Adrenal gland (tissue), 12 donors: ENCODE data around the gene NR6A1. TPM values are rescaled to one million over a fixed set of nuclear protein-coding genes. Genes with fewer than 3 reads are reported as not detected.

Source experiments
- DNase-seq, 7 donors: peaks; one replicate each; pipeline ENCODE4 v3.0.0-alpha.2; 2019 to 2020
- H3K27ac ChIP-seq, 5 donors: fragments of 200-600 bp; sonication (generic) in 4 of 5; 1 replicate in 3 of 5; 2 replicates in 2 of 5; pipeline versions ENCODE4 v1.5.1 to v1.8.0; 2016 to 2020; ENCODE audit warnings: mild to moderate bottlenecking in 1 of 5
- H3K27me3 ChIP-seq: fragments of 200-600 bp; 2 replicates; pipeline ENCODE4 v1.8.0; 2021
- H3K36me3 ChIP-seq, 2 donors: fragments of 200-600 bp; replicated peaks in 1 of 2; 1 replicate in 1 of 2; 2 replicates in 1 of 2; pipeline versions ENCODE4 v1.5.1 to v1.8.0; 2018 to 2022
- H3K4me1 ChIP-seq, 2 donors: fragments of 200-600 bp; replicated peaks in 1 of 2; 1 replicate in 1 of 2; 2 replicates in 1 of 2; pipeline versions ENCODE4 v1.5.1 to v1.8.0; 2018 to 2021
- H3K4me3 ChIP-seq, 4 donors: fragments of 200-600 bp; sonication (generic) in 3 of 4; one replicate each; pipeline ENCODE4 v1.5.1; 2016 to 2018
- H3K9me3 ChIP-seq, 3 donors: fragments of 200-600 bp; sonication (generic) in 1 of 3; replicated peaks in 1 of 3; 1 replicate in 2 of 3; 2 replicates in 1 of 3; pipeline versions ENCODE4 v1.5.1 to v1.8.0; 2016 to 2021
- POLR2A ChIP-seq, 2 donors: fragments of 450-650 bp; IDR thresholded peaks; one replicate each; pipeline ENCODE4 v1.6.1; 2017; ENCODE audit warnings: antibody characterized with exemption in 2 of 2, mild to moderate bottlenecking in 2 of 2, moderate library complexity in 1 of 2
- WGBS, 4 donors: extraction: QIAGEN DNeasy Blood & Tissue Kit in 2 of 4; methylation state at CpG; one replicate each; pipeline versions ENCODE4 v1.1.5 to v1.1.7; 2013 to 2017; 5-methylcytosine and 5-hydroxymethylcytosine counted together
- intact Hi-C, 2 donors: fragments of 100-400 bp; cut with DNase I; formaldehyde crosslinking; loops; one replicate each; pipeline versions ENCODE4 v1.14.1 to v1.15.0; 2022 to 2023
- polyA plus RNA-seq, 3 donors: library from polyadenylated mRNA; stranded (reverse); fragments of 200-250 nt in 2 of 3; fragments of 350-450 nt in 1 of 3; fragmentation: Illumina TruSeq in 1 of 3; extraction: RNeasy Lipid Tissue Mini Kit (QIAGEN cat#74804) in 1 of 3; gene quantifications; one replicate each; pipeline ENCODE4 v1.2.3, GENCODE V29; 2013 to 2014
- total RNA-seq, 9 donors: library from RNA; depleted of rRNA in 4 of 9; stranded (reverse); fragments of >200 nt in 4 of 9; fragments of 120-200 nt in 1 of 9; fragmentation: NEBNext Ultra II Directional in 1 of 9; extraction: Animal tissue kit (Norgen Biotek cat#: 25700) in 1 of 9; gene quantifications; one replicate each; pipeline versions ENCODE4 v1.1.0 to v1.2.4, GENCODE V29; 2013 to 2023
- TF ChIP-seq, protein P1 (sequence below), 6 experiments: fragments of 450-650 bp in 4 of 6; fragments of 200-600 bp in 2 of 6; sonication (generic) in 1 of 6; IDR thresholded peaks; 1 replicate in 5 of 6; 2 replicates in 1 of 6; pipeline versions ENCODE4 v1.5.1 to v1.8.0; 2016 to 2021; ENCODE audit warnings: antibody characterized with exemption in 6 of 6, mild to moderate bottlenecking in 2 of 6, moderate library complexity in 1 of 6
- donor health status: healthy with polysubstance abuse.
- donor health status: Bipolar disorder and iron deficiency.
- donor health status: DM: yes; HTN: yes; CAD: no.
- donor health status: DM: no; HTN: no; CAD: no.
- donor health status: DM: no; HTN: no; CAD: no.
- donor health status: DM: yes; HTN: yes; CAD: no.

NR6A1 gene
- total and polyA plus RNA-seq, 12 donors: 0.46 to 9.8 (median 1.5) TPM

DNA sequence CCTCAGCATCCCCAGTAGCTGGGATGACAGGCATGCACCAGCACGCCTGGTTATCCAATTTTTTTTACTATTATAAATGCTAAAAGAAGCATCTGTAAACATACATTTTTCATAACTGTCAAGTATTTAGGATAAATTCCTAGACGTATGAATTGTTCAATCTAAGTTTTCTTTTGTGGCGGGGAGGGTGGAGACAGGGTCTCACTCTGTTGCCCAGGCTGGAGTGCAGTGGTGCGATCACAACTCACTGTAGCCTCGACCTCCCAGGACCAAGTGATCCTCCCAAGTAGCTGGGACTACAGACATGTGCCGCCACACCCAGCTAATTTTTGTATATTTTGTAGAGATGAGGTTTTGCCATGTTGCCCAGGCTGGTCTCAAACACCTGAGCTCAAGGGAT lies 52.2 kb downstream of the NR6A1 start:
- 91 to 93% (median 92%) methylated on average over 5 to 6 of the region's 6 CpGs for WGBS, 4 donors
- DNase-seq: no peak
- Histone ChIP-seq H3K27ac (no peak overlapping the region), H3K27me3 (no peaks in the 10 kb centered on the region), H3K36me3 (no peaks in the 10 kb centered on the region), H3K4me1 (peaks cover 13 to 15% of the 10 kb centered on the region in 2 donors), H3K4me3 (no peak overlapping the region), H3K9me3 (no peaks in the 10 kb centered on the region)
- TF ChIP-seq, protein P1, sequence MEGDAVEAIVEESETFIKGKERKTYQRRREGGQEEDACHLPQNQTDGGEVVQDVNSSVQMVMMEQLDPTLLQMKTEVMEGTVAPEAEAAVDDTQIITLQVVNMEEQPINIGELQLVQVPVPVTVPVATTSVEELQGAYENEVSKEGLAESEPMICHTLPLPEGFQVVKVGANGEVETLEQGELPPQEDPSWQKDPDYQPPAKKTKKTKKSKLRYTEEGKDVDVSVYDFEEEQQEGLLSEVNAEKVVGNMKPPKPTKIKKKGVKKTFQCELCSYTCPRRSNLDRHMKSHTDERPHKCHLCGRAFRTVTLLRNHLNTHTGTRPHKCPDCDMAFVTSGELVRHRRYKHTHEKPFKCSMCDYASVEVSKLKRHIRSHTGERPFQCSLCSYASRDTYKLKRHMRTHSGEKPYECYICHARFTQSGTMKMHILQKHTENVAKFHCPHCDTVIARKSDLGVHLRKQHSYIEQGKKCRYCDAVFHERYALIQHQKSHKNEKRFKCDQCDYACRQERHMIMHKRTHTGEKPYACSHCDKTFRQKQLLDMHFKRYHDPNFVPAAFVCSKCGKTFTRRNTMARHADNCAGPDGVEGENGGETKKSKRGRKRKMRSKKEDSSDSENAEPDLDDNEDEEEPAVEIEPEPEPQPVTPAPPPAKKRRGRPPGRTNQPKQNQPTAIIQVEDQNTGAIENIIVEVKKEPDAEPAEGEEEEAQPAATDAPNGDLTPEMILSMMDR (IDR thresholded peaks at IDR 0.05): no peak
- intact Hi-C loops: loop anchor here in 1 of 2 donors (10.0 kb wide), 1 partner anchor 164 kb away; no protein-coding TSS in a partner anchor

DNA sequence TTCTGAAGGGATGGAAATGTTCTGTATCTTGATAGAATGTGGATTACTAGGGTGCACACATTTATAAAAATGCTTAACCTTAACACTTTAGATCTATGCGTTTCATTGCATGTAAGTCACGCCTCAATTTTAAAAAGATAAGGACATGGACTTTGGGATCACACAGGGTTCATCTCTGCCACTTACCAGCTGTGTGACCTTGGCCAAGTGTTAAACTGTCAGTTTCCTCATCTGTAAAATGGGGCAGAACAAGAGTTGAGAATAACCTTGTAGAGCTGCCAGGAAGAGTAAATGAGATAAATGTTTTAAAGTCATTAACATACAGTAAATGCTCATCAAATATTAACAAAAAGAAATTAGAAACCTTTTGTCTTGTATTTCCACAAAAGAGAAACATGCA lies 53.5 kb downstream of the NR6A1 start:
- no peaks in the 10 kb centered on the region for H3K9me3 ChIP-seq
- H3K4me3 ChIP-seq: no peak overlapping the region
- TF ChIP-seq, protein P1 (IDR thresholded peaks at IDR 0.05): no peak
- TF ChIP-seq POLR2A (IDR thresholded peaks at IDR 0.05): no peak
- intact Hi-C loops: loop anchor here in 1 of 2 donors (10.0 kb wide), 1 partner anchor 163 kb away; no protein-coding TSS in a partner anchor
- peaks cover 13 to 15% of the 10 kb centered on the region in 2 donors for H3K4me1 ChIP-seq
- H3K27ac ChIP-seq: no peak overlapping the region
- no peaks in the 10 kb centered on the region for H3K36me3 ChIP-seq
- WGBS, 4 donors: 89 to 95% (median 95%) methylated on average over 2 of the region's 2 CpGs
- DNase-seq: no peak
- no peaks in the 10 kb centered on the region for H3K27me3 ChIP-seq

DNA sequence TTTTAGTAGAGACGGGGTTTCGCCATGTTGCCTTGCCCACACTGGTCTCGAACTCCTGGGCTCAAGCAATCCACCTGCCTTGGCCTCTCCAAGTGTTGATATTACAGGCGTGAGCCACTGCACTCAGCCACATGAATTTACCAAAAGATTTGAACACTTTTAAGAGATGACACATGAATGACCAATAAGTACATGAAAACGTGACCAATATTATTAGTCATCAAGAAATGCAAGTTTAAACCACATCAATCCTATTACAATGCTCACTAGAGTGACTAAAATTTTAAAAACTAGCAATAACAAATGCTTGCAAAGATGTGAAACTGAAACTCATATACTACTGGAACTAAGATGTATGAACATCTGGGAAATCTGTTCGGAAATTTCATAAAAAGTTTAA lies 54.3 kb downstream of the NR6A1 start:
- no peak for DNase-seq
- H3K27ac ChIP-seq: no peak overlapping the region
- TF ChIP-seq, protein P1 (IDR thresholded peaks at IDR 0.05): no peak
- TF ChIP-seq POLR2A (IDR thresholded peaks at IDR 0.05): no peak
- H3K4me1 ChIP-seq: peaks cover 13 to 15% of the 10 kb centered on the region in 2 donors
- 78 to 87% (median 82%) methylated on average over 6 of the region's 6 CpGs for WGBS, 4 donors
- H3K36me3 ChIP-seq: no peaks in the 10 kb centered on the region
- no peaks in the 10 kb centered on the region for H3K27me3 ChIP-seq
- H3K4me3 ChIP-seq: no peak overlapping the region
- intact Hi-C loops: loop anchor here in 1 of 2 donors (10.0 kb wide), 1 partner anchor 162 kb away; no protein-coding TSS in a partner anchor
- H3K9me3 ChIP-seq: no peaks in the 10 kb centered on the region

DNA sequence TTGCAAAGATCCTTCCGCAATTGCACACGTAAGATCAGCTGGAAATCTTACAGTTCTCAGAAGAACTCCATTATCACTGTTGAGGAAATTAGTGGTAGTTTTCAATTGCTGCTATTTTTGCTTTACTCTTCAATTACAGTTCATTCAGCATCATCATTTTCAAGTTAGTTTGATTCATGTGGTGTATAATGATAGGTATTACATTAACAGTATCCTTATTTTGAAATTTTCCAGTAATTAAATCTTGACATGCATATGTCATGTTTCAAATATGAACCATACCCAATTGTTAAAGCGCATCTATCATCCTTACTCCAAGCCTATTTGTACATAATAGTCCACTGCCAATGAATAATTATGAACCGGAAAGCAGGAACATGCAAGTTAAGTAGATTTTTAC lies 60.3 kb downstream of the NR6A1 start:
- H3K27me3 ChIP-seq: no peaks in the 10 kb centered on the region
- H3K4me3 ChIP-seq: no peak overlapping the region
- TF ChIP-seq, protein P1 (IDR thresholded peaks at IDR 0.05): no peak
- no peak for TF ChIP-seq POLR2A (IDR thresholded peaks at IDR 0.05)
- no peak for DNase-seq
- H3K4me1 ChIP-seq: no peaks in the 10 kb centered on the region
- intact Hi-C loops: loop anchor here (5.0 to 10.0 kb wide), 2 partner anchors 93 to 156 kb away; no protein-coding TSS in a partner anchor
- no peak overlapping the region for H3K27ac ChIP-seq
- 84 to 95% (median 94%) methylated on average over 4 of the region's 4 CpGs for WGBS, 4 donors
- no peaks in the 10 kb centered on the region for H3K9me3 ChIP-seq
- H3K36me3 ChIP-seq: no peaks in the 10 kb centered on the region
